K562 (cell line): ENCODE results near the gene RACK1. TPM values are rescaled to one million over a fixed set of nuclear protein-coding genes. Genes with fewer than 3 reads are reported as not detected.

ENCODE experiments used
- CTCFL ChIP-seq: IDR thresholded peaks from 2 replicates; pipeline ENCODE4 v1.6.1; 2011; ENCODE audit warnings: borderline replicate concordance, low read depth, mild to moderate bottlenecking, moderate library complexity, low read length; ENCODE audit not compliant: insufficient read depth, poor library complexity, severe bottlenecking
- HSF4 ChIP-seq: fragments of 250-450 bp; sonication (Bioruptor Pico); IDR thresholded peaks from 2 replicates; pipeline ENCODE4 v2.1.2; 2022; ENCODE audit warnings: mild to moderate bottlenecking, moderate library complexity, borderline replicate concordance
- POLR2A ChIP-seq: fragments of 450-650 bp; conservative IDR thresholded peaks from 2 replicates; pipeline ENCODE4 v1.6.1; 2016
- SAP30 ChIP-seq: fragments of 200-600 bp; sonication (generic); IDR thresholded peaks from 2 replicates; pipeline ENCODE4 v1.6.1; 2012; ENCODE audit warnings: borderline replicate concordance, low read depth, mild to moderate bottlenecking, moderate library complexity, low read length, control low read depth, inconsistent platforms; ENCODE audit not compliant: insufficient read depth, poor library complexity, severe bottlenecking
- ZNF324 ChIP-seq: fragments of 250-450 bp; sonication (Bioruptor Pico); IDR thresholded peaks from 2 replicates; pipeline ENCODE4 v1.4.0; 2020; ENCODE audit warnings: mild to moderate bottlenecking
- ZNF41 ChIP-seq: fragments of 250-450 bp; sonication (Bioruptor Pico); conservative IDR thresholded peaks from 2 replicates; pipeline ENCODE4 v1.4.0; 2020; ENCODE audit warnings: mild to moderate bottlenecking
- ZSCAN29 ChIP-seq: fragments of 450-650 bp; IDR thresholded peaks from 2 replicates; pipeline ENCODE4 v1.6.1; 2017
- polyA plus RNA-seq, 8 experiments: library from polyadenylated mRNA; depleted of rRNA in 4 of 8; stranded (reverse) in 5 of 8; unstranded in 3 of 8; fragments of >200 nt; fragmentation: Nextera tagmentation in 2 of 8; fragmentation: Illumina TruSeq in 1 of 8; extraction: Ambion mirVana in 2 of 8; extraction: Trizol in 1 of 8; gene quantifications; 2 replicates each; pipeline versions ENCODE4 v1.2.1 to v1.2.3, GENCODE V29; 2011 to 2014; ENCODE audit warnings: inconsistent platforms in 1 of 8, missing spikeins in 1 of 8
- total RNA-seq, 7 experiments: library from RNA; depleted of rRNA in 6 of 7; stranded (reverse); fragments of >200 nt in 6 of 7; fragmentation: Illumina TruSeq in 2 of 7; extraction: Trizol in 2 of 7; gene quantifications; 2 replicates each; pipeline versions ENCODE4 v1.2.1 to v1.2.3, GENCODE V29; 2011 to 2021; ENCODE audit warnings: low replicate concordance in 1 of 7
- TF ChIP-seq, protein P1 (sequence below), 3 experiments: fragments of 200-800 bp in 1 of 3; sonication (Bioruptor generic) in 1 of 3; sonication (generic) in 1 of 3; formaldehyde crosslinking in 1 of 3; IDR thresholded peaks; 2 replicates each; pipeline versions ENCODE4 v1.6.1 to v1.8.0; 2016 to 2022; ENCODE audit warnings: mild to moderate bottlenecking in 2 of 3, missing compliant biosample characterization in 2 of 3, missing genetic modification characterization in 2 of 3, missing genetic modification reagents in 1 of 3
- TF ChIP-seq, protein P2 (sequence below): fragments of 450-650 bp; IDR thresholded peaks from 2 replicates; pipeline ENCODE4 v1.6.1; 2016; ENCODE audit warnings: low read depth
- TF ChIP-seq, protein P3 (sequence below): fragments of 450-650 bp; IDR thresholded peaks from 2 replicates; pipeline ENCODE4 v1.6.1; 2016; ENCODE audit warnings: antibody characterized with exemption
- TF ChIP-seq, protein P4 (sequence below): fragments of 250-450 bp; sonication (Bioruptor Pico); IDR thresholded peaks from 2 replicates; pipeline ENCODE4 v1.4.0; 2020; ENCODE audit warnings: mild to moderate bottlenecking

The RACK1 gene
- total and polyA plus RNA-seq, 9 of the 15 experiments (the other 6 are each of a cell fraction or from before 2014, with no cell fraction given), result 2,303 to 5,311 (median 3,833) TPM

DNA sequence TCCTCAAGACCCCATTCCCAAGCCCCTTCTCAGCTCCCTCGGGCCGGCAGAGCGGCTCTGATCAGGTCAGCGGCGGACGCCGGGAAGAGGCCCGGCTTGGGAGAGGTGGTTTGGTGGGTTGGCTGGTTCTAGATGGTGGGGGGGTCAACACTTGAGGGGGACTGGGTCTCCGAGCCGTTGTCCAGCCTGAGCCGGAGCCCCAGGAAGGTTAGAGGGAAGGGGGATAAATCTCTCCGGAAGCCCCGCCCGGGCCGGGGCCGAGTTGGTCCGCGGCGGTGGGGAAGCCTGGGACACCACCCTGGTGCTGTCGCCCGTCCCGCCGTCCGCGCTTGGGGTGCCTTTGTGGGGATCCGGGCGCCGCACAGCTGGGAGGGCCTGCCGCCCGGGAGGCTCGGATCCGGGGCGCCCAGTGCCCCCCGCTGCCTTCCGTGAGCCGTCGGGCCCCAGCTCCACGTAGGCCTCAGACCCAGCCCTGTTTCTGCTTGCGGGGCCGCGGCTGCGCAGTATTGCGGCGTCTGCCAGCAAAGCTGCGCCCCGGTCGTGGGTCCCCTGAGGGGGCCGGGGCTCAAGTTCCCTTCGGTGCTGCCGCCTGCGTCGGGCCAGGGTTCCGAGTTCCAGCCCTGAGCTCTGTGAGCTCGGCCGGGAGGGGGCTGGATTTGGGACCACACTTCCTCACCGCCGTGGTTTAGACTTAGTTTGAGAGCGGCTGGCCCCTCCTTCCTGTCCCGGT is 17.8 kb upstream of the RACK1 start (continued):
- no peak for TF ChIP-seq CTCFL
- TF ChIP-seq, protein P1, sequence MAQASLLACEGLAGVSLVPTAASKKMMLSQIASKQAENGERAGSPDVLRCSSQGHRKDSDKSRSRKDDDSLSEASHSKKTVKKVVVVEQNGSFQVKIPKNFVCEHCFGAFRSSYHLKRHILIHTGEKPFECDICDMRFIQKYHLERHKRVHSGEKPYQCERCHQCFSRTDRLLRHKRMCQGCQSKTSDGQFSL (CRISPR knock-in tag; IDR thresholded peaks at IDR 0.05), result no peak
- TF ChIP-seq, protein P1 (tag; IDR thresholded peaks at IDR 0.05), result peak in 1 of 2 experiments; percentile 44; a peak in 1 of 4 replicates
- TF ChIP-seq, protein P2, sequence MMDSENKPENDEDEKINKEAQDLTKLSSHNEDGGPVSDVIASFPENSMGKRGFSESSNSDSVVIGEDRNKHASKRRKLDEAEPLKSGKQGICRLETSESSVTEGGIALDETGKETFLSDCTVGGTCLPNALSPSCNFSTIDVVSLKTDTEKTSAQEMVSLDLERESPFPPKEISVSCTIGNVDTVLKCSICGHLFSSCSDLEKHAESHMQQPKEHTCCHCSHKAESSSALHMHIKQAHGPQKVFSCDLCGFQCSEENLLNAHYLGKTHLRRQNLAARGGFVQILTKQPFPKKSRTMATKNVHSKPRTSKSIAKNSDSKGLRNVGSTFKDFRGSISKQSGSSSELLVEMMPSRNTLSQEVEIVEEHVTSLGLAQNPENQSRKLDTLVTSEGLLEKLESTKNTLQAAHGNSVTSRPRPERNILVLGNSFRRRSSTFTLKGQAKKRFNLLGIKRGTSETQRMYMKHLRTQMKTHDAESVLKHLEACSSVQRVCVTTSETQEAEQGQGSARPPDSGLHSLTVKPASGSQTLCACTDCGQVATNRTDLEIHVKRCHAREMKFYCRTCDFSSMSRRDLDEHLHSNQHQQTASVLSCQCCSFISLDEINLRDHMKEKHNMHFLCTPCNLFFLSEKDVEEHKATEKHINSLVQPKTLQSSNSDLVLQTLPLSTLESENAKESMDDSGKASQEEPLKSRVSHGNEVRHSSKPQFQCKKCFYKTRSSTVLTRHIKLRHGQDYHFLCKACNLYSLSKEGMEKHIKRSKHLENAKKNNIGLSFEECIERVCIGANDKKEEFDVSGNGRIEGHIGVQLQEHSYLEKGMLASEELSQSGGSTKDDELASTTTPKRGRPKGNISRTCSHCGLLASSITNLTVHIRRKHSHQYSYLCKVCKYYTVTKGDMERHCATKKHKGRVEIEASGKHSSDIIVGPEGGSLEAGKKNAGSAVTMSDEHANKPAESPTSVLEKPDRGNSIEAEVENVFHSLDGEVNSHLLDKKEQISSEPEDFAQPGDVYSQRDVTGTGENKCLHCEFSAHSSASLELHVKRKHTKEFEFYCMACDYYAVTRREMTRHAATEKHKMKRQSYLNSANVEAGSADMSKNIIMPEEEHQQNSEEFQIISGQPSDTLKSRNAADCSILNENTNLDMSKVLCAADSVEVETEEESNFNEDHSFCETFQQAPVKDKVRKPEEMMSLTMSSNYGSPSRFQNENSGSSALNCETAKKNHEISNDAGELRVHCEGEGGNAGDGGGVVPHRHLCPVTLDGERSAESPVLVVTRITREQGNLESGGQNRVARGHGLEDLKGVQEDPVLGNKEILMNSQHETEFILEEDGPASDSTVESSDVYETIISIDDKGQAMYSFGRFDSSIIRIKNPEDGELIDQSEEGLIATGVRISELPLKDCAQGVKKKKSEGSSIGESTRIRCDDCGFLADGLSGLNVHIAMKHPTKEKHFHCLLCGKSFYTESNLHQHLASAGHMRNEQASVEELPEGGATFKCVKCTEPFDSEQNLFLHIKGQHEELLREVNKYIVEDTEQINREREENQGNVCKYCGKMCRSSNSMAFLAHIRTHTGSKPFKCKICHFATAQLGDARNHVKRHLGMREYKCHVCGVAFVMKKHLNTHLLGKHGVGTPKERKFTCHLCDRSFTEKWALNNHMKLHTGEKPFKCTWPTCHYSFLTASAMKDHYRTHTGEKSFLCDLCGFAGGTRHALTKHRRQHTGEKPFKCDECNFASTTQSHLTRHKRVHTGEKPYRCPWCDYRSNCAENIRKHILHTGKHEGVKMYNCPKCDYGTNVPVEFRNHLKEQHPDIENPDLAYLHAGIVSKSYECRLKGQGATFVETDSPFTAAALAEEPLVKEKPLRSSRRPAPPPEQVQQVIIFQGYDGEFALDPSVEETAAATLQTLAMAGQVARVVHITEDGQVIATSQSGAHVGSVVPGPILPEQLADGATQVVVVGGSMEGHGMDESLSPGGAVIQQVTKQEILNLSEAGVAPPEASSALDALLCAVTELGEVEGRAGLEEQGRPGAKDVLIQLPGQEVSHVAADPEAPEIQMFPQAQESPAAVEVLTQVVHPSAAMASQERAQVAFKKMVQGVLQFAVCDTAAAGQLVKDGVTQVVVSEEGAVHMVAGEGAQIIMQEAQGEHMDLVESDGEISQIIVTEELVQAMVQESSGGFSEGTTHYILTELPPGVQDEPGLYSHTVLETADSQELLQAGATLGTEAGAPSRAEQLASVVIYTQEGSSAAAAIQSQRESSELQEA, result no peak
- TF ChIP-seq, protein P3, sequence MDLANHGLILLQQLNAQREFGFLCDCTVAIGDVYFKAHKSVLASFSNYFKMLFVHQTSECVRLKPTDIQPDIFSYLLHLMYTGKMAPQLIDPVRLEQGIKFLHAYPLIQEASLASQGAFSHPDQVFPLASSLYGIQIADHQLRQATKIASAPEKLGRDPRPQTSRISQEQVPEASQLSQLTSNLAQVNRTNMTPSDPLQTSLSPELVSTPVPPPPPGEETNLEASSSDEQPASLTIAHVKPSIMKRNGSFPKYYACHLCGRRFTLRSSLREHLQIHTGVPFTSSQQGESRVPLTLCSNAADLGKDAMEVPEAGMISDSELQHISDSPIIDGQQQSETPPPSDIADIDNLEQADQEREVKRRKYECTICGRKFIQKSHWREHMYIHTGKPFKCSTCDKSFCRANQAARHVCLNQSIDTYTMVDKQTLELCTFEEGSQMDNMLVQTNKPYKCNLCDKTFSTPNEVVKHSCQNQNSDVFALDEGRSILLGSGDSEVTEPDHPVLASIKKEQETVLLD, result 0 out of 2 replicates have a peak, but pooled peaks have one; percentile 2
- TF ChIP-seq, protein P4, sequence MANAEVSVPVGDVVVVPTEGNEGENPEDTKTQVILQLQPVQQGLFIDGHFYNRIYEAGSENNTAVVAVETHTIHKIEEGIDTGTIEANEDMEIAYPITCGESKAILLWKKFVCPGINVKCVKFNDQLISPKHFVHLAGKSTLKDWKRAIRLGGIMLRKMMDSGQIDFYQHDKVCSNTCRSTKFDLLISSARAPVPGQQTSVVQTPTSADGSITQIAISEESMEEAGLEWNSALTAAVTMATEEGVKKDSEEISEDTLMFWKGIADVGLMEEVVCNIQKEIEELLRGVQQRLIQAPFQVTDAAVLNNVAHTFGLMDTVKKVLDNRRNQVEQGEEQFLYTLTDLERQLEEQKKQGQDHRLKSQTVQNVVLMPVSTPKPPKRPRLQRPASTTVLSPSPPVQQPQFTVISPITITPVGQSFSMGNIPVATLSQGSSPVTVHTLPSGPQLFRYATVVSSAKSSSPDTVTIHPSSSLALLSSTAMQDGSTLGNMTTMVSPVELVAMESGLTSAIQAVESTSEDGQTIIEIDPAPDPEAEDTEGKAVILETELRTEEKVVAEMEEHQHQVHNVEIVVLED (CRISPR knock-in tag), result no peak
- TF ChIP-seq ZNF324 (CRISPR knock-in tag), result no peak
- no peak for TF ChIP-seq ZNF41
- peak; percentile 86 for TF ChIP-seq POLR2A
- no peak for TF ChIP-seq HSF4 (CRISPR knock-in tag)
- peak; percentile 45 for TF ChIP-seq SAP30
- no peak for TF ChIP-seq ZSCAN29
